ENCODE measurements around the gene KSR2. TPM values are rescaled to one million over a fixed set of nuclear protein-coding genes. Genes with fewer than 3 reads are reported as not detected.
A peak's percentile ranks its signal among the peaks of the same experiment; 100 is the strongest.

Gene KSR2
- total and polyA plus RNA-seq, 3 donors from 2014 or later, result 2.4 to 3.8 (median 2.4) TPM

GRCh38 chr12:117766008-117766407 is 202.8 kb downstream of the KSR2 start:
- H3K36me3 ChIP-seq (ENCODE audit: low read depth, missing control alignments), result no peaks in the 10 kb centered on the region
- H3K4me3 ChIP-seq, result no peak overlapping the region
- H3K4me1 ChIP-seq, result no peaks in the 10 kb centered on the region
- intact Hi-C loops (cut with DNase I; ENCODE audit: low total_unique reads), result no loop called here
- TF ChIP-seq CTCF (IDR thresholded peaks at IDR 0.05), result no peak
- TF ChIP-seq POLR2A (IDR thresholded peaks at IDR 0.05), result no peak
- WGBS, 2 donors, result 38 to 89% methylated on average over 2 of the region's 2 CpGs
- no peaks in the 10 kb centered on the region for H3K27me3 ChIP-seq
- no peaks in the 10 kb centered on the region for H3K9me3 ChIP-seq
- no peak for DNase-seq
- no peak overlapping the region for H3K27ac ChIP-seq

- intact Hi-C loops (cut with DNase I; ENCODE audit: low total_unique reads), result no loop called here
- WGBS, 2 donors, result 82 to 84% methylated on average over 2 of the region's 2 CpGs
- Histone ChIP-seq H3K4me3 (no peak overlapping the region), H3K9me3 (no peaks in the 10 kb centered on the region), H3K27ac (no peak overlapping the region), H3K36me3 (ENCODE audit: low read depth, missing control alignments) (no peaks in the 10 kb centered on the region), H3K4me1 (no peaks in the 10 kb centered on the region), H3K27me3 (no peaks in the 10 kb centered on the region)
- no peak for DNase-seq
- TF ChIP-seq CTCF (IDR thresholded peaks at IDR 0.05) (no peak), POLR2A (IDR thresholded peaks at IDR 0.05) (no peak)
These were observed 206.6 kb downstream of the KSR2 start for GRCh38 chr12:117762143-117762542.

- Histone ChIP-seq H3K4me1 (no peaks in the 10 kb centered on the region), H3K27me3 (no peaks in the 10 kb centered on the region), H3K36me3 (ENCODE audit: low read depth, missing control alignments) (no peaks in the 10 kb centered on the region), H3K27ac (no peak overlapping the region), H3K4me3 (no peak overlapping the region), H3K9me3 (no peaks in the 10 kb centered on the region)
- TF ChIP-seq CTCF (IDR thresholded peaks at IDR 0.05) (no peak), POLR2A (IDR thresholded peaks at IDR 0.05) (no peak)
- no peak for DNase-seq
- 73 to 81% methylated on average over 3 of the region's 3 CpGs for WGBS, 2 donors
- intact Hi-C loops (cut with DNase I; ENCODE audit: low total_unique reads), result no loop called here
These were observed 207.2 kb downstream of the KSR2 start for GRCh38 chr12:117761528-117762100.

GRCh38 chr12:117760990-117761389 is 207.8 kb downstream of the KSR2 start:
- Histone ChIP-seq H3K27ac (no peak overlapping the region), H3K36me3 (ENCODE audit: low read depth, missing control alignments) (no peaks in the 10 kb centered on the region), H3K9me3 (no peaks in the 10 kb centered on the region), H3K4me3 (peak overlapping the region in 1 of 2 donors; percentile 1), H3K27me3 (no peaks in the 10 kb centered on the region), H3K4me1 (no peaks in the 10 kb centered on the region)
- intact Hi-C loops (cut with DNase I; ENCODE audit: low total_unique reads), result no loop called here
- TF ChIP-seq CTCF (IDR thresholded peaks at IDR 0.05) (no peak), POLR2A (IDR thresholded peaks at IDR 0.05) (no peak)
- WGBS, 2 donors, result 89 to 92% methylated on average over 13 to 39 of the region's 39 CpGs
- DNase-seq, result no peak

- WGBS, 2 donors, result 90 to 92% methylated on average over 2 of the region's 2 CpGs
- H3K4me3 ChIP-seq, result no peak overlapping the region
These were observed 218.1 kb downstream of the KSR2 start for GRCh38 chr12:117750657-117751056.

More at GRCh38 chr12:117750657-117751056, 218.1 kb downstream of the KSR2 start:
- TF ChIP-seq POLR2A (IDR thresholded peaks at IDR 0.05), result no peak
- no peak for TF ChIP-seq CTCF (IDR thresholded peaks at IDR 0.05)
- no peak for DNase-seq
- no peaks in the 10 kb centered on the region for H3K27me3 ChIP-seq
- H3K27ac ChIP-seq, result no peak overlapping the region
- intact Hi-C loops (cut with DNase I; ENCODE audit: low total_unique reads), result no loop called here
- no peaks in the 10 kb centered on the region for H3K9me3 ChIP-seq
- H3K4me1 ChIP-seq, result no peaks in the 10 kb centered on the region
- no peaks in the 10 kb centered on the region for H3K36me3 ChIP-seq (ENCODE audit: low read depth, missing control alignments)

Measured in testis (tissue), 3 donors.